OCI-LY7 (cell line): ENCODE data around the gene CXCL5. TPM values are rescaled to one million over a fixed set of nuclear protein-coding genes. Genes with fewer than 3 reads are reported as not detected.

Source experiments
- BruUV-seq: library from RNA; stranded (reverse); fragments of 400-500 nt; replicated peaks from 2 replicates; lab custom pipeline; 2021; lab: Mats Ljungman, UMichigan
- CTCF ChIA-PET: fragments of 300-600 bp; sonication (Branson Sonifier 250); formaldehyde crosslinking; loops from one replicate; lab custom pipeline; 2022; ENCODE audit warnings: antibody characterized with exemption; ENCODE audit not compliant: unreplicated experiment; lab: Charles Lee
- POLR2A ChIA-PET: fragments of 300-600 bp; sonication (Branson Sonifier 250); formaldehyde crosslinking; loops from one replicate; lab custom pipeline; 2022; ENCODE audit warnings: antibody characterized with exemption; lab: Charles Lee
- DNase-seq: peaks from one replicate; pipeline ENCODE4 v3.0.0-alpha.2; 2015; ENCODE audit warnings: low spot score
- H2AFZ ChIP-seq: fragments of 200-600 bp; sonication (generic), shearing (Covaris generic); 2 replicates; pipeline ENCODE4 v1.6.1; 2014; ENCODE audit warnings: mild to moderate bottlenecking, antibody characterized with exemption, low read length, moderate library complexity
- H3K27ac ChIP-seq: fragments of 200-600 bp; sonication (generic); 2 replicates; pipeline ENCODE4 v1.5.1; 2014; ENCODE audit warnings: mixed run types, low read depth, mild to moderate bottlenecking, moderate library complexity, low read length, inconsistent platforms; ENCODE audit not compliant: poor library complexity, severe bottlenecking
- H3K36me3 ChIP-seq: fragments of 200-600 bp; sonication (generic); 2 replicates; pipeline ENCODE4 v1.6.1; 2014; ENCODE audit warnings: mild to moderate bottlenecking, antibody characterized with exemption, low read length, moderate library complexity, mixed read lengths; ENCODE audit not compliant: insufficient read depth
- H3K4me1 ChIP-seq: fragments of 200-600 bp; sonication (generic); 2 replicates; pipeline ENCODE4 v1.5.1; 2014; ENCODE audit warnings: mild to moderate bottlenecking, low read length; ENCODE audit not compliant: insufficient read depth, poor library complexity, severe bottlenecking
- H3K4me2 ChIP-seq: fragments of 200-600 bp; sonication (generic); 2 replicates; pipeline ENCODE4 v1.6.1; 2014; ENCODE audit warnings: mild to moderate bottlenecking, low read length
- H3K4me3 ChIP-seq: fragments of 200-600 bp; sonication (generic); 2 replicates; pipeline ENCODE4 v1.5.1; 2014; ENCODE audit warnings: mild to moderate bottlenecking, low read depth, low read length; ENCODE audit not compliant: poor library complexity, severe bottlenecking
- H3K79me2 ChIP-seq: fragments of 200-600 bp; sonication (generic); 2 replicates; pipeline ENCODE4 v1.6.1; 2016; ENCODE audit warnings: low read depth, mild to moderate bottlenecking, low read length, moderate library complexity, mixed read lengths; ENCODE audit not compliant: insufficient read depth
- H3K9me2 ChIP-seq: fragments of 200-600 bp; sonication (generic); 2 replicates; pipeline ENCODE4 v1.6.1; 2016; ENCODE audit warnings: mild to moderate bottlenecking, low read length, mixed read lengths; ENCODE audit not compliant: insufficient read depth
- H3K9me3 ChIP-seq: fragments of 200-600 bp; sonication (generic); 2 replicates; pipeline ENCODE4 v1.6.1; 2014; ENCODE audit warnings: mild to moderate bottlenecking, mixed run types, low read length, mixed read lengths
- H4K20me1 ChIP-seq: fragments of 200-600 bp; sonication (generic); 2 replicates; pipeline ENCODE4 v1.6.1; 2014; ENCODE audit warnings: mild to moderate bottlenecking, antibody characterized with exemption, low read length, moderate library complexity, mixed read lengths; ENCODE audit not compliant: insufficient read depth
- EZH2phosphoT487 ChIP-seq: fragments of 200-600 bp; sonication (generic); IDR thresholded peaks from 2 replicates; pipeline ENCODE4 v1.6.1; 2018; ENCODE audit warnings: low read depth, borderline replicate concordance, mild to moderate bottlenecking, mixed run types, antibody characterized with exemption, low read length, moderate library complexity, mixed read lengths
- intact Hi-C: fragments of 100-400 bp; cut with micrococcal nuclease; formaldehyde crosslinking; loops from one replicate; pipeline ENCODE4 v1.10.0; 2022; ENCODE audit not compliant: unreplicated experiment
- total RNA-seq, 2 experiments: library from RNA; depleted of rRNA in 1 of 2; stranded (reverse); fragments of >200 nt in 1 of 2; shearing (Covaris generic) in 1 of 2; gene quantifications; 2 replicates each; pipeline ENCODE4 v1.2.3, GENCODE V29; 2014 to 2022
- TF ChIP-seq, protein P1 (sequence below): fragments of 200-600 bp; sonication (generic); conservative IDR thresholded peaks from 2 replicates; pipeline ENCODE4 v1.5.1; 2014; ENCODE audit warnings: mild to moderate bottlenecking, antibody characterized with exemption, low read length, moderate library complexity, mixed read lengths

Gene CXCL5
- total RNA-seq, 2 experiments from 2014 or later = not detected

DNA sequence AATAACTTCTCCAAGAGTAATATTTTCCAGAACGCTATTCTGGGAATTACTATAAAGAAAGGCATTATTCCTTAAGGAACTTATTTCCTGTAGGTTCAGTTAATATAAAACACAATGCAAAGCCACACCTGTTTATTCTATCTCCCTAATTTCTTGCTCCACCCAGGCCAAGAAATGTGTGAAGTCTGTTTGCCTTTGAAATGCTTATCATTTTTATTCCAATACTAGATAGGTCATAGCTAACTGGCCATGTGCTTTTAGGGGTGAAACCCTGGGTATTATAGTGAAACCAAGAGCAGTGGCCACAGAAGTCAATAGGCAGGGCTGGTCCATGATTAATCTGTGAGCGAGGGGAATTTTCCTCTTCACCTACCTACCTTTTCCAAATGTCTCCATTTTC, 25.2 kb upstream of the CXCL5 start:
- Histone ChIP-seq H3K9me3 (no peaks in the 10 kb centered on the region), H3K27ac (no peak overlapping the region), H3K79me2 (no peaks in the 10 kb centered on the region), H3K4me2 (no peak overlapping the region), H2AFZ (no peak overlapping the region), H3K4me3 (no peak overlapping the region), H3K4me1 (no peaks in the 10 kb centered on the region), H3K9me2 (no peaks in the 10 kb centered on the region), H4K20me1 (no peaks in the 10 kb centered on the region), H3K36me3 (no peaks in the 10 kb centered on the region)
- ChIA-PET POLR2A (interaction anchor here (0.6 to 0.7 kb wide), 2 partner anchors 13 to 610 kb away, joined by 3 to 4 read pairs; no protein-coding TSS in a partner anchor), CTCF (no interaction called here)
- BruUV-seq = no TSS peak
- intact Hi-C loops = no loop called here
- DNase-seq = no peak
- TF ChIP-seq, protein P1, sequence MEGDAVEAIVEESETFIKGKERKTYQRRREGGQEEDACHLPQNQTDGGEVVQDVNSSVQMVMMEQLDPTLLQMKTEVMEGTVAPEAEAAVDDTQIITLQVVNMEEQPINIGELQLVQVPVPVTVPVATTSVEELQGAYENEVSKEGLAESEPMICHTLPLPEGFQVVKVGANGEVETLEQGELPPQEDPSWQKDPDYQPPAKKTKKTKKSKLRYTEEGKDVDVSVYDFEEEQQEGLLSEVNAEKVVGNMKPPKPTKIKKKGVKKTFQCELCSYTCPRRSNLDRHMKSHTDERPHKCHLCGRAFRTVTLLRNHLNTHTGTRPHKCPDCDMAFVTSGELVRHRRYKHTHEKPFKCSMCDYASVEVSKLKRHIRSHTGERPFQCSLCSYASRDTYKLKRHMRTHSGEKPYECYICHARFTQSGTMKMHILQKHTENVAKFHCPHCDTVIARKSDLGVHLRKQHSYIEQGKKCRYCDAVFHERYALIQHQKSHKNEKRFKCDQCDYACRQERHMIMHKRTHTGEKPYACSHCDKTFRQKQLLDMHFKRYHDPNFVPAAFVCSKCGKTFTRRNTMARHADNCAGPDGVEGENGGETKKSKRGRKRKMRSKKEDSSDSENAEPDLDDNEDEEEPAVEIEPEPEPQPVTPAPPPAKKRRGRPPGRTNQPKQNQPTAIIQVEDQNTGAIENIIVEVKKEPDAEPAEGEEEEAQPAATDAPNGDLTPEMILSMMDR = no peak
- TF ChIP-seq EZH2phosphoT487 = no peak

DNA sequence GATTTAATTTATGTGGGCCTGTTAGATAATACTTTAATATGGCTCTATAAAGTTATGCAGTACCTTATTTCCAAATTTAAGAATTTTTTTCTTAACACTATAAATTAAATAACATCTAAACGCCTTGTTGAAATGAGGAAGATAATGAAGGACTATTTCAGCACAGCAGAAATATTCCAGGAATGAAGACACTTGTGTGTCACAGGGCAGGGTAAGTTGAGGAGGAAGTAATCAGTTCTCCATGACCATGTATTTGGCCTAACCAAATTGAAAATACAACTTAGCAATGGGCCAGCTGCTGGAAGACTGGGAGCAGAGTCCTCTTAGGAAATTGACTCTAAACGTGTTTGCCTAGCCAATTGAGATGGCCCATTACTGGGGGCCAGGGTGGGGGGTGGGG, 23.1 kb upstream of the CXCL5 start:
- H3K27ac ChIP-seq = no peak overlapping the region
- no peak for DNase-seq
- H3K79me2 ChIP-seq = no peaks in the 10 kb centered on the region
- POLR2A ChIA-PET = no interaction called here
- CTCF ChIA-PET = no interaction called here
- H4K20me1 ChIP-seq = no peaks in the 10 kb centered on the region
- intact Hi-C loops = no loop called here
- H3K9me2 ChIP-seq = no peaks in the 10 kb centered on the region
- H3K4me2 ChIP-seq = no peak overlapping the region
- H3K4me3 ChIP-seq = no peak overlapping the region
- no peaks in the 10 kb centered on the region for H3K4me1 ChIP-seq
- no TSS peak for BruUV-seq
- no peaks in the 10 kb centered on the region for H3K9me3 ChIP-seq
- TF ChIP-seq, protein P1 = no peak
- TF ChIP-seq EZH2phosphoT487 = no peak
- no peak overlapping the region for H2AFZ ChIP-seq
- H3K36me3 ChIP-seq = no peaks in the 10 kb centered on the region

DNA sequence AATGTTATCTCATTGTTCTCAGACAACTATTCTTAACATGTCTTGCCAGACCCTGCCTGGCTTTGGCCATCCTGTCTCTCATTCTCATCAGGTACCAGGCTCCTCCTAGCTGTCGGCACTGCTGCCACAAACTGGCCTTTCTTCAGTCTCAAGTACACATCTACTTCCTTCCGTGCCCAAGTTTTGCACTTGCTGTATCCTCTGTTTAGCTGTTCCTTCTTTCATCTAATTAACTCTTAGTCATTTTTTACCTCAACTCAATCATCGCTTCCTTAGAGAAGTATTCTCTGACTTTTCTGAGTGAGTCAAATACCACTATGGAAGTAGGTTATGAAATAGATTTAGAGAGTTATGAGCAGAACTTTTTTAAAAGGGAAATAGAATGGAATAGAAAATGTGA, 20.3 kb upstream of the CXCL5 start:
- H3K79me2 ChIP-seq = no peaks in the 10 kb centered on the region
- no peaks in the 10 kb centered on the region for H4K20me1 ChIP-seq
- TF ChIP-seq EZH2phosphoT487 = no peak
- TF ChIP-seq, protein P1 = no peak
- no peaks in the 10 kb centered on the region for H3K4me1 ChIP-seq
- POLR2A ChIA-PET = interaction anchor here (0.7 kb wide), 1 partner anchor 459 kb away, joined by 4 read pairs; no protein-coding TSS in a partner anchor
- no TSS peak for BruUV-seq
- no peaks in the 10 kb centered on the region for H3K9me3 ChIP-seq
- no peaks in the 10 kb centered on the region for H3K36me3 ChIP-seq
- CTCF ChIA-PET = no interaction called here
- no peak for DNase-seq
- H3K27ac ChIP-seq = no peak overlapping the region
- H3K4me3 ChIP-seq = no peak overlapping the region
- intact Hi-C loops = no loop called here
- no peak overlapping the region for H3K4me2 ChIP-seq
- no peaks in the 10 kb centered on the region for H3K9me2 ChIP-seq
- H2AFZ ChIP-seq = no peak overlapping the region
